SK-N-MC (cell line): ENCODE results near the gene PNPO.

Experiments
- EZH2 ChIP-seq: fragments of 200-600 bp; sonication (generic); IDR thresholded peaks from one replicate; pipeline ENCODE4 v1.6.1; 2017; ENCODE audit warnings: antibody characterized with exemption
- POLR2AphosphoS5 ChIP-seq: IDR thresholded peaks from 2 replicates; pipeline ENCODE4 v1.6.1; 2012; ENCODE audit warnings: mild to moderate bottlenecking, low read depth, low read length, borderline replicate concordance

DNA sequence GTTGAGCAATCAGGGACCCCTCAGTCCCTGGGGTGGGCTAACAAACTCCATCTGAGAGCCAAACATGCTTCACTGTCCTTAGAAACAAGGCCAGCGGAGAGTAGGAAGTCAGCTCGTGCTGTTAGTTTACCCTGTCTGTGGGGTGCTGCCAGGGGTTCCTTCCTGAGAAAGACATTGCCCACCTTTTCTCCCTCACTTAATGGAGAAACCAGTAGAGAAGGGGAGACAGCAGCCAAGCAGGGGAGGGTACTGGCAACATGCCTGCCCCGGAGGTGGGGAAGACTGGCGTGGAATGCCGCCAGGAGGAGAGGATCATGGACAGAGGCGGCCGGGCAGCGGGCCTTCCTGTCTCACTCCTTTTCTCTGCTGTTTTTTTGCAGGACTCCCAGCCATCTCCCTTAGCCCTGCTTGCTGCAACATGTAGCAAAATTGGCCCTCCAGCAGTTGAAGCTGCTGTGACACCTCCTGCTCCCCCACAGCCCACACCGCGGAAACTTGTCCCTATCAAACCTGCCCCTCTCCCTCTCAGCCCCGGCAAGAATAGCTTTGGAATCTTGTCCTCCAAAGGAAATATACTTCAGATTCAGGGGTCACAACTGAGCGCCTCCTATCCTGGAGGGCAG is 25.5 kb upstream of the PNPO start:
- TF ChIP-seq EZH2 (no peak), POLR2AphosphoS5 (no peak)
